Suprapubic skin (tissue), 4 donors: ENCODE measurements around the gene AMIGO3. TPM values are rescaled to one million over a fixed set of nuclear protein-coding genes. Genes with fewer than 3 reads are reported as not detected.
A peak's percentile ranks its signal among the peaks of the same experiment; 100 is the strongest.
"Not testable (repeated sequence)": the region's sequence is repeated elsewhere in the genome, so short reads cannot be mapped to it uniquely, and the experiment has no call there.

Source experiments
- DNase-seq, 2 donors: peaks; one replicate each; pipeline ENCODE4 v3.0.0-alpha.2; 2019; ENCODE audit warnings: low spot score in 2 of 2
- H3K27ac ChIP-seq: fragments of 200-600 bp; sonication (generic); one replicate; pipeline ENCODE4 v1.5.1; 2019
- H3K27me3 ChIP-seq: fragments of 200-600 bp; sonication (generic); one replicate; pipeline ENCODE4 v1.5.1; 2019
- H3K36me3 ChIP-seq: fragments of 200-600 bp; sonication (generic); one replicate; pipeline ENCODE4 v1.5.1; 2019
- H3K4me1 ChIP-seq: fragments of 200-600 bp; sonication (generic); one replicate; pipeline ENCODE4 v1.5.1; 2019
- H3K4me3 ChIP-seq: fragments of 200-600 bp; sonication (generic); one replicate; pipeline ENCODE4 v1.5.1; 2019; ENCODE audit warnings: mild to moderate bottlenecking
- H3K9me3 ChIP-seq: fragments of 200-600 bp; sonication (generic); one replicate; pipeline ENCODE4 v1.5.1; 2019
- EP300 ChIP-seq: sonication (generic); formaldehyde crosslinking; IDR thresholded peaks from one replicate; pipeline ENCODE4 v1.6.1; 2017; ENCODE audit warnings: antibody characterized with exemption
- POLR2A ChIP-seq, 2 donors: fragments of 450-650 bp; IDR thresholded peaks; one replicate each; pipeline ENCODE4 v1.6.1; 2017; ENCODE audit warnings: antibody characterized with exemption in 2 of 2, mild to moderate bottlenecking in 2 of 2, moderate library complexity in 2 of 2
- POLR2AphosphoS5 ChIP-seq, 3 donors: sonication (generic); formaldehyde crosslinking; IDR thresholded peaks; one replicate each; pipeline ENCODE4 v1.6.1; 2017; ENCODE audit warnings: antibody characterized with exemption in 3 of 3
- WGBS: methylation state at CpG from one replicate; pipeline ENCODE4 v1.1.5; 2018; 5-methylcytosine and 5-hydroxymethylcytosine counted together
- total RNA-seq, 4 donors: library from RNA; depleted of rRNA; stranded (reverse); fragments of >200 nt; gene quantifications; one replicate each; pipeline ENCODE4 v1.1.0, GENCODE V29; 2016
- TF ChIP-seq, protein P1 (sequence below), 2 donors: fragments of 200-600 bp in 1 of 2; fragments of 450-650 bp in 1 of 2; sonication (generic) in 1 of 2; IDR thresholded peaks; one replicate each; pipeline ENCODE4 v1.5.1; 2016 to 2019; ENCODE audit warnings: antibody characterized with exemption in 2 of 2, mild to moderate bottlenecking in 1 of 2, moderate library complexity in 1 of 2

The AMIGO3 gene
- total RNA-seq, 4 donors from 2014 or later, result 1.6 to 3.8 (median 2.5) TPM

DNA sequence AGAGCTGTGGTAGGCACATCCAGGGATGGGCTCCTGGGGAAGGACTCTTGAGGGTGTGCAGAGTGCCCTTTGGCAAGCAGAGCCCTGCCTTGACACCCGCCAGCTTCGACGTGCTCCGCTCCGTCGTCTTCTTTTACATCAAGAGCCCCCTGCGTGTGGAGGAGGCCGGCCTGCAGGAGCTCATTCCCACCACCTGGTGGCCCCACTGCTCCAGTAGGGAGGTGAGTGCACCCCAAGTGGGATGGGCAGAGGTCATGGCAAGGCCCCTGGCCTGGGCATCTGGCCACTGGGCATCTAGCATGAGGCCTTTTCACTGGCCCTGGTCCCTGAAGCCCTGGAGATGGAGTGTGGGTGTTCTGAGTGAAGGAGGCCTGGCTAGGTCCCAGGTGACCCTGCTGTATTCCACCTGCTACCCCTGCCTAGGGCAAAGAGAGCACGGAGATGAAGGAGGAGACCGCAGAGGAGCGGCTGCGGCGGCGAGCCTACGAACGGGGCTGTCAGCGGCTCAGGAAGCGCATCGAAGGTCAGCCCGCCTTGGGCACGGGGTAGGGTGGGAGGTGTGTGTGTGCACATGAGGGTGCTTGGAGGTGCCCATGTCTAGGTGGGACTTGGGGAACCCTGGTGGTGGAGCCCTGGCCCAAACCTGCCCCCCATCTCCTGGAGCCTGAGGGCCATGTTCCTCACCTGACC is 18.0 kb downstream of the AMIGO3 start:
- WGBS, result 95% methylated on average over 13 of the region's 21 CpGs
- Histone ChIP-seq H3K9me3 (no peaks in the 10 kb centered on the region), H3K27me3 (no peaks in the 10 kb centered on the region), H3K4me1 (peaks cover 2% of the 10 kb centered on the region), H3K4me3 (no peak overlapping the region), H3K36me3 (peaks cover 80% of the 10 kb centered on the region), H3K27ac (no peak overlapping the region)
- TF ChIP-seq, protein P1, sequence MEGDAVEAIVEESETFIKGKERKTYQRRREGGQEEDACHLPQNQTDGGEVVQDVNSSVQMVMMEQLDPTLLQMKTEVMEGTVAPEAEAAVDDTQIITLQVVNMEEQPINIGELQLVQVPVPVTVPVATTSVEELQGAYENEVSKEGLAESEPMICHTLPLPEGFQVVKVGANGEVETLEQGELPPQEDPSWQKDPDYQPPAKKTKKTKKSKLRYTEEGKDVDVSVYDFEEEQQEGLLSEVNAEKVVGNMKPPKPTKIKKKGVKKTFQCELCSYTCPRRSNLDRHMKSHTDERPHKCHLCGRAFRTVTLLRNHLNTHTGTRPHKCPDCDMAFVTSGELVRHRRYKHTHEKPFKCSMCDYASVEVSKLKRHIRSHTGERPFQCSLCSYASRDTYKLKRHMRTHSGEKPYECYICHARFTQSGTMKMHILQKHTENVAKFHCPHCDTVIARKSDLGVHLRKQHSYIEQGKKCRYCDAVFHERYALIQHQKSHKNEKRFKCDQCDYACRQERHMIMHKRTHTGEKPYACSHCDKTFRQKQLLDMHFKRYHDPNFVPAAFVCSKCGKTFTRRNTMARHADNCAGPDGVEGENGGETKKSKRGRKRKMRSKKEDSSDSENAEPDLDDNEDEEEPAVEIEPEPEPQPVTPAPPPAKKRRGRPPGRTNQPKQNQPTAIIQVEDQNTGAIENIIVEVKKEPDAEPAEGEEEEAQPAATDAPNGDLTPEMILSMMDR (IDR thresholded peaks at IDR 0.05), result peak in 1 of 2 donors; percentile 40
- no peak for TF ChIP-seq POLR2A (IDR thresholded peaks at IDR 0.05)
- no peak for TF ChIP-seq POLR2AphosphoS5 (IDR thresholded peaks at IDR 0.05)
- no peak for TF ChIP-seq EP300
- no peak for DNase-seq

DNA sequence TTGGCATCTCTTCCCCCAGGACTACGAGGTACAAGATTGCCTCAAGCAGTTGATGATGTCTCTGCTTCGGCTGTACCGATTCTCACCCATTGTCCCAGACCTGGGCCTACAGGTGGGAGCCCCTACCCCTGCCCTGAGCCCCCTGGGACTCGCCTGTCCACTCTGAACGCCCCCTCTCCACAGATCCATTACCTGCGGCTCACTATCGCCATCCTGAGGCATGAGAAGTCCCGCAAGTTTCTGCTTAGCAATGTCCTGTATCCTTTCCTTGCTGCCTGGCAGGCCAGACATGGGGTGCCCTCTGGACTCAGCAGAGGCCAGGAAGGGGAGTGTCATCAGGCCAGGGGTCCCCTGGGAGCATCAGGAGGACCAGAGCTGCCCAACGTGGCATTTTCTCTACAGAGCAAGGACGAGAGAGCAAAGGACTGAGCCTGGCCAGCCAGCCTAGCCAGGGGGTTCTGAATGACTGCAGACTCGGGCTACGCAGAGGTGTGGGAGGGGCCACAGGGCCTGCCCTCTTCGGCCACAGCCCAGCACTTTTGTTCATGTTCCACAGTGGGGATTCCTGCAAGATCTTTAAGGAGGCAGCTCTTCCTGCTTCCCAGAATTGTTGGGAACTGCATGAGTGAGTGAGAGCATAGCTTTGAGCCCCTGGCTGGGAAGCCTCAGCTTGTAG is 18.9 kb downstream of the AMIGO3 start:
- TF ChIP-seq, protein P1 (IDR thresholded peaks at IDR 0.05), result no peak
- no peak for TF ChIP-seq POLR2A (IDR thresholded peaks at IDR 0.05)
- TF ChIP-seq EP300, result no peak
- H3K27me3 ChIP-seq, result no peaks in the 10 kb centered on the region
- 77% methylated on average over 7 of the region's 13 CpGs for WGBS
- peaks cover 70% of the 10 kb centered on the region for H3K36me3 ChIP-seq
- peaks cover 2% of the 10 kb centered on the region for H3K4me1 ChIP-seq
- H3K9me3 ChIP-seq, result no peaks in the 10 kb centered on the region
- no peak overlapping the region for H3K27ac ChIP-seq
- DNase-seq, result no peak
- no peak overlapping the region for H3K4me3 ChIP-seq

DNA sequence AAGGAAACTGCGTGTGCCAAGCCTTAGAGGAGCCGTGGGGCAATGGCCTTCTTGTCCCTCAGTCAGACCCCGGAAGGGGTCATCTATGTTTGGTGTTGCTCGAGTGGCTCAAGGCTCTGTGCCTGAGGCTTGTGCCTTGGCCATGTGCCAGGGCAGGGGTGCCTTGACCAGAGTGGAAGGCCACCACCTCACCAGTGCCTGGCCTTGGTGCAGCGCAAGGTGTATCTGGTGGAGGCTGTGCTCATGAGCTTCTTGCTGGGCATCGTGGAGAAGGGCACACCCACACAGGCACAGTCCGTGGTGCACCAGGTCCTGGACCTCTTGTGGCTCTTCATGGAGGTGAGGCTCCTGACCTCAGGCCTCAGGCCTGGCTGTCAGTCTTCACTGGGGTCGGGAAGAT is 19.5 kb downstream of the AMIGO3 start:
- Histone ChIP-seq H3K36me3 (peaks cover 65% of the 10 kb centered on the region), H3K4me3 (no peak overlapping the region), H3K27ac (no peak overlapping the region), H3K4me1 (peaks cover 2% of the 10 kb centered on the region), H3K9me3 (no peaks in the 10 kb centered on the region), H3K27me3 (no peaks in the 10 kb centered on the region)
- WGBS, result 74% methylated on average over 3 of the region's 8 CpGs
- TF ChIP-seq EP300, result no peak
- TF ChIP-seq, protein P1 (IDR thresholded peaks at IDR 0.05), result no peak
- TF ChIP-seq POLR2A (IDR thresholded peaks at IDR 0.05), result no peak
- no peak for TF ChIP-seq POLR2AphosphoS5 (IDR thresholded peaks at IDR 0.05)
- DNase-seq, result no peak

DNA sequence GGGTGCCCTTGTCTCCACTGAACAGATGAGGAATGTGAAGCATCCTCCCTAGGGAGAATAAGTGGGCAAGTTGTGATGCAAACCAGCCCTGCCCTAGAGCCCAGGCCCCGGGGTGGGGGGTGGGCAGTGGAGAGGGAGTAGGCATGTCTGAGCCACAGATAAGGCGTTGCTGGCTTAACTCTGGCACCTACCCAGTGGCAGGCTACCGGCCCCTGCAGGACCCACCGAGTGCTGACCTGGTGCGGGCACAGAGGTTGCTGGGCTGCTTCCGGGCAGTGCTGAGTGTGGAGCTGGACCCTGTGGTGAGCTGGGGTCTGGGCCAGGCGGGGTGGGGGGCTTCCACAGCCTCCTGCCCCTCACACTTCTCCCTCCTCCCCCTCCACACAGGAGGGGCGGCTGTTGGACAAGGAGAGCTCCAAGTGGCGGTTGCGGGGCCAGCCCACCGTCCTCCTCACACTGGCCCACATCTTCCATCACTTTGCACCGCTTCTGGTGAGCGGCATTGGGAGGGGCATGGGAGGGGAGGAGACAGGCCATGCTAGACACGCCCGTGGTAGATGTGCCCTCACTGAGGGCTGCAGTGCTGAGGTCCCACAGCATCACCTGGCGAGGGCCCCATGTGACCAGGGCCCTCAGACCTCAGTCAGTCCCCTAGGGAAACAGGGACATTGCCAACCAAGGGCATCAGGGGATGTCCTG is 20.1 kb downstream of the AMIGO3 start:
- TF ChIP-seq POLR2A (IDR thresholded peaks at IDR 0.05) (no peak), EP300 (no peak), POLR2AphosphoS5 (IDR thresholded peaks at IDR 0.05) (no peak)
- TF ChIP-seq, protein P1 (IDR thresholded peaks at IDR 0.05), result no peak
- H3K4me3 ChIP-seq, result no peak overlapping the region
- peaks cover 2% of the 10 kb centered on the region for H3K4me1 ChIP-seq
- no peak for DNase-seq
- no peaks in the 10 kb centered on the region for H3K9me3 ChIP-seq
- WGBS, result 92% methylated on average over 2 of the region's 16 CpGs
- no peak overlapping the region for H3K27ac ChIP-seq
- no peaks in the 10 kb centered on the region for H3K27me3 ChIP-seq
- H3K36me3 ChIP-seq, result peaks cover 59% of the 10 kb centered on the region

DNA sequence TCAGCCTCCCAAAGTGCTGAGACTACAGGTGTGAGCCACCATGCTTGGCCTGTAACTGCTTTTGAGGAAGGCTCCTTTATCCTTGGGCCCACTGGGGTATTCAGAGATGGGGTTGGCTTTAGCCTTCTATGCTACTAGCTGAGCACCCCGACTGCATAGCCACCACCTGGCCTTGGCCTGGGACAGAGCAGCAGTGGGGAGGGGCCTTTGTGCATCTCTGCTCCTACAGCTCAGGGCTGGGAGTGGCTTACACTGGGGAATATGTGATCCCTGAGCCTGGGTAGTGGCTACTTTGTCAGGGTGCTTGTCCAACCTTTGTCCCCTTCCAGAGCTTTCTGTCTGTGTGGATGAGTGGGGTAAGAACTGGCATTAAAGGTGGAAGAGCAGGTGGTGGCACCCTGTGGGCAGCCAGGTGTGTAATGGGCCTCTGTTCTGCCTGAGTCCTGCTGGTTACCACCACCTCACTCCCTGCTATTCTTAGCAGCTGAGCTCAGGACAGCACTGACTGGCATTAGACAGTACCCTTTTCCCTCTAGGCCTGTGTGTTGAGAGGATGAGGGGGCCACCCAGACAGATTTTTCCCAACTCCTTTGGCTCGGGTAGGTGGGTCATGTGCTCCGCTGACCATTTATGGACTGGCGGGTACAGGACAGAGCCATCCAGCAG is 24.0 kb downstream of the AMIGO3 start:
- not testable (repeated sequence) for H3K9me3 ChIP-seq, DNase-seq, H3K4me3 ChIP-seq, H3K27me3 ChIP-seq, H3K27ac ChIP-seq
- peaks cover 14% of the 10 kb centered on the region for H3K4me1 ChIP-seq
- 100% methylated on average over 1 of the region's 4 CpGs for WGBS
- H3K36me3 ChIP-seq, result peaks cover 35% of the 10 kb centered on the region

DNA sequence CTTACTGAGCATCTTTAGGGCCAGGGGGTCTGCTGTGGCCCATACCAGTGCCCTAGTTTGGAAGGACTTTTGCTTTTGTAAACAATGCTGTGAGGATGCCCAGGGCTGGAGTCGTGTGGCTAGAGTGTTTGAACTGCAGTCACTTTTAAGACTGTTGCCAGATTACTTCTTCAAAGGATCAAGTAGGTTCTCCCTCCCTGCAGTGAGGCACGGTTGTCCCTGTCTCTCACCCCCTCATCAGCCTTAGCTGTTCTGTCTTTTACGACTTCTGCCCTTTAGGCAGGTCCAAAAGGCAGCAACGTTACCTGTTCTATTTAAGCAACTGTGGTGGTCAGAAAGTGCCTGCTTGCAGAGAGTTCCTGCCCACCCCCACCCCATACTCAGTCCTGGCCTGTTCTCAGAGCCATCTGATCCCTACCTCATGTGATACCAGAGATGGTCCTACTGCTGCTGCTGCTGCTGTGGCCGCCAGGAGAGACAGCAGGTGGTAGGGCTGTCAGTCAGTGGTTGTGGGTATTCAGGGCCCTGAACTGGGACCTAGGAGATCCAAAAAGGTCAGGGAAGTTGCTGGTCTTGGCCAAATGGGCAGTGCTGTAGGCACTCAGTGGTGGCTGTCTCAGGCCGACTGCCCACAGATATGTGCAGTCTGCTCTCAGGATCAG is 24.9 kb downstream of the AMIGO3 start:
- not testable (repeated sequence) for H3K4me3 ChIP-seq, H3K27me3 ChIP-seq, H3K27ac ChIP-seq, DNase-seq, H3K9me3 ChIP-seq
- Histone ChIP-seq H3K36me3 (peaks cover 26% of the 10 kb centered on the region), H3K4me1 (peaks cover 21% of the 10 kb centered on the region)
- 64% methylated on average over 5 of the region's 6 CpGs for WGBS

DNA sequence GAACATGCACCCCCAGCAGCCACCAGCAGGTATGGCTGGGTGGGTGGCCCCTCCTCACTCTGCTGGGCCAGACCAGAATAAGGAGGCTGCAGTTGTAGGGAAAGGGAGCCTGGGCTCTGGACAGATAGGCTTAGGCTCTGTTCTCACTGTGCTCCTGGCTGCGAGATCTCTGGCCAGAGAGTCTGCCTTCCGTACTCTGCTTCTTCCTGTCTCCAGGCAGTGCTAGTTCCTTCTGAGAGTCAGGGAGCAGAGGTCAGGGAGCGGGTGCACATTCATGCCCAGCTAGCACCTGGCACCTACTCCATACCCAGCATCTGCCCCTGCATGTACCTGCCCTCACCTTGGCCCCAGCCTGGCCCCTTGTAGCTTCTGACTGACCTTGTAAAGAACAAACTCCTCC is 28.0 kb downstream of the AMIGO3 start:
- not testable (repeated sequence) for DNase-seq, H3K27me3 ChIP-seq, H3K4me3 ChIP-seq, H3K9me3 ChIP-seq, H3K36me3 ChIP-seq, H3K27ac ChIP-seq
- peaks cover 39% of the 10 kb centered on the region for H3K4me1 ChIP-seq
- WGBS, result 86% methylated on average over 1 of the region's 3 CpGs

DNA sequence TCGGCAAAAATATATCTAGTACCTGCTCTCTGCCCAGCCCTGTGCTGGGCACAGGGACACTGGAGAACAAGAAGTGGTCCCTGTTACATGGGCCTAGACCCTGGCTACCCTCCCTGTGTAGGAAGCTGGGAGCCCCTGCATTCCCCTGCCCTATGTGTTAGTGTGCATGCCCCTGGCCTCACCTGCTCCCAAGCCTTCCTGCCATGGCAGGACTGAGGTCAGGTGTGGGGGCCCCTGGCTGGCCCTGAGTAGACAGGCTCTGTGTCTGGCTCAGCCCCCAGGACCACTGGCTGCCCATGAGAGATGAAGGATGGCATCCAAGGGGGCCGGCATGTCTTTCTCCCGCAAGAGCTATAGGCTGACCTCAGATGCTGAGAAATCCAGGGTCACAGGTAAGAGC is 28.6 kb downstream of the AMIGO3 start:
- H3K36me3 ChIP-seq, H3K27ac ChIP-seq, H3K27me3 ChIP-seq, DNase-seq, H3K9me3 ChIP-seq: not testable (repeated sequence)
- Histone ChIP-seq H3K4me1 (peaks cover 46% of the 10 kb centered on the region), H3K4me3 (peak overlapping the region; percentile 99)
- 85% methylated on average over 3 of the region's 3 CpGs for WGBS
